ENCODE data around the gene SASH1.
"Not testable (repeated sequence)": the region's sequence is repeated elsewhere in the genome, so short reads cannot be mapped to it uniquely, and the experiment has no call there.

The SASH1 gene

GRCh38 chr6:148388521-148388920 lies 45.9 kb downstream of the SASH1 start:
- no peaks in the 10 kb centered on the region for H4K20me1 ChIP-seq (ENCODE audit: insufficient read depth, low read length)
- TF ChIP-seq CTCF (IDR thresholded peaks at IDR 0.05; ENCODE audit: low read length) (no peak), EZH2 (IDR thresholded peaks at IDR 0.05; ENCODE audit: borderline replicate concordance, low read length) (no peak)
- no peaks in the 10 kb centered on the region for H3K36me3 ChIP-seq (ENCODE audit: insufficient read depth, low read length)
- H3K27ac ChIP-seq (ENCODE audit: low read depth, low read length, poor library complexity, severe bottlenecking): no peak overlapping the region
- no peak overlapping the region for H2AFZ ChIP-seq (ENCODE audit: low read length)
- no peaks in the 10 kb centered on the region for H3F3A ChIP-seq (ENCODE audit: insufficient read depth, low read length)
- no peaks in the 10 kb centered on the region for H3K9me3 ChIP-seq (ENCODE audit: low read length)
- H3K4me2 ChIP-seq (ENCODE audit: low read length): no peak overlapping the region
- H3K9me2 ChIP-seq (ENCODE audit: low read depth, low read length): no peaks in the 10 kb centered on the region
- no peaks in the 10 kb centered on the region for H3K4me1 ChIP-seq (ENCODE audit: insufficient read depth, low read length, severe bottlenecking)
- H3K79me2 ChIP-seq (ENCODE audit: insufficient read depth, low read length): no peaks in the 10 kb centered on the region
- no peaks in the 10 kb centered on the region for H3K27me3 ChIP-seq (ENCODE audit: insufficient read depth, low read length)
- H3K4me3 ChIP-seq (ENCODE audit: low read depth, low read length, poor library complexity, severe bottlenecking): no peak overlapping the region
- H3K9ac ChIP-seq (ENCODE audit: low read length): no peak overlapping the region

- H4K20me1 ChIP-seq (ENCODE audit: insufficient read depth, low read length): no peaks in the 10 kb centered on the region
- H3K4me2 ChIP-seq (ENCODE audit: low read length): no peak overlapping the region
- H3K27me3 ChIP-seq (ENCODE audit: insufficient read depth, low read length): no peaks in the 10 kb centered on the region
- no peaks in the 10 kb centered on the region for H3K79me2 ChIP-seq (ENCODE audit: insufficient read depth, low read length)
- H3K4me3 ChIP-seq (ENCODE audit: low read depth, low read length, poor library complexity, severe bottlenecking): no peak overlapping the region
- no peaks in the 10 kb centered on the region for H3K36me3 ChIP-seq (ENCODE audit: insufficient read depth, low read length)
- H3F3A ChIP-seq (ENCODE audit: insufficient read depth, low read length): no peaks in the 10 kb centered on the region
- TF ChIP-seq CTCF (IDR thresholded peaks at IDR 0.05; ENCODE audit: low read length): no peak
- no peak for TF ChIP-seq EZH2 (IDR thresholded peaks at IDR 0.05; ENCODE audit: borderline replicate concordance, low read length)
- no peak overlapping the region for H3K27ac ChIP-seq (ENCODE audit: low read depth, low read length, poor library complexity, severe bottlenecking)
- H2AFZ ChIP-seq (ENCODE audit: low read length): no peak overlapping the region
- H3K9me2 ChIP-seq (ENCODE audit: low read depth, low read length): no peaks in the 10 kb centered on the region
- H3K9me3 ChIP-seq (ENCODE audit: low read length): no peaks in the 10 kb centered on the region
- no peak overlapping the region for H3K9ac ChIP-seq (ENCODE audit: low read length)
- H3K4me1 ChIP-seq (ENCODE audit: insufficient read depth, low read length, severe bottlenecking): no peaks in the 10 kb centered on the region
These were observed 46.4 kb downstream of the SASH1 start for GRCh38 chr6:148389086-148389485.

- H3K4me1 ChIP-seq (ENCODE audit: insufficient read depth, low read length, severe bottlenecking): no peaks in the 10 kb centered on the region
- H3K27ac ChIP-seq (ENCODE audit: low read depth, low read length, poor library complexity, severe bottlenecking): no peak overlapping the region
- H3K27me3 ChIP-seq (ENCODE audit: insufficient read depth, low read length): no peaks in the 10 kb centered on the region
- H3F3A ChIP-seq (ENCODE audit: insufficient read depth, low read length): no peaks in the 10 kb centered on the region
- H4K20me1 ChIP-seq (ENCODE audit: insufficient read depth, low read length): no peaks in the 10 kb centered on the region
- no peaks in the 10 kb centered on the region for H3K36me3 ChIP-seq (ENCODE audit: insufficient read depth, low read length)
- no peaks in the 10 kb centered on the region for H3K79me2 ChIP-seq (ENCODE audit: insufficient read depth, low read length)
- no peak overlapping the region for H3K4me2 ChIP-seq (ENCODE audit: low read length)
- no peaks in the 10 kb centered on the region for H3K9me2 ChIP-seq (ENCODE audit: low read depth, low read length)
- no peaks in the 10 kb centered on the region for H3K9me3 ChIP-seq (ENCODE audit: low read length)
- no peak overlapping the region for H3K4me3 ChIP-seq (ENCODE audit: low read depth, low read length, poor library complexity, severe bottlenecking)
- H3K9ac ChIP-seq (ENCODE audit: low read length): no peak overlapping the region
- TF ChIP-seq CTCF (IDR thresholded peaks at IDR 0.05; ENCODE audit: low read length) (no peak), EZH2 (IDR thresholded peaks at IDR 0.05; ENCODE audit: borderline replicate concordance, low read length) (no peak)
- H2AFZ ChIP-seq (ENCODE audit: low read length): no peak overlapping the region
These were observed 47.3 kb downstream of the SASH1 start for GRCh38 chr6:148389917-148390316.

GRCh38 chr6:148392127-148392526 lies 49.5 kb downstream of the SASH1 start:
- H3K4me3 ChIP-seq (ENCODE audit: low read depth, low read length, poor library complexity, severe bottlenecking); H4K20me1 ChIP-seq (ENCODE audit: insufficient read depth, low read length); H3K9ac ChIP-seq (ENCODE audit: low read length); H3K27ac ChIP-seq (ENCODE audit: low read depth, low read length, poor library complexity, severe bottlenecking); H3F3A ChIP-seq (ENCODE audit: insufficient read depth, low read length); H3K27me3 ChIP-seq (ENCODE audit: insufficient read depth, low read length); H3K9me3 ChIP-seq (ENCODE audit: low read length); H2AFZ ChIP-seq (ENCODE audit: low read length); H3K9me2 ChIP-seq (ENCODE audit: low read depth, low read length); H3K4me2 ChIP-seq (ENCODE audit: low read length); H3K79me2 ChIP-seq (ENCODE audit: insufficient read depth, low read length); H3K36me3 ChIP-seq (ENCODE audit: insufficient read depth, low read length); H3K4me1 ChIP-seq (ENCODE audit: insufficient read depth, low read length, severe bottlenecking): not testable (repeated sequence)
